Parathyroid adenoma (tissue), 2 donors: ENCODE data around the gene FBXL7.

Experiments
- H2AFZ ChIP-seq: fragments of 300-600 bp; sonication (generic); one replicate; pipeline ENCODE4 v1.7.0; 2017; ENCODE audit warnings: antibody characterized with exemption, mild to moderate bottlenecking
- H3K27ac ChIP-seq: fragments of 300-600 bp; sonication (generic); one replicate; pipeline ENCODE4 v1.7.0; 2017
- H3K27me3 ChIP-seq: fragments of 300-600 bp; sonication (generic); one replicate; pipeline ENCODE4 v1.7.0; 2017; ENCODE audit warnings: low read length; ENCODE audit not compliant: control insufficient read depth, insufficient read depth
- H3K36me3 ChIP-seq: fragments of 300-600 bp; sonication (generic); one replicate; pipeline ENCODE4 v1.7.0; 2017; ENCODE audit warnings: low read length; ENCODE audit not compliant: control insufficient read depth, insufficient read depth
- H3K4me1 ChIP-seq: fragments of 300-600 bp; sonication (generic); one replicate; pipeline ENCODE4 v1.7.0; 2017; ENCODE audit warnings: control low read depth
- H3K4me2 ChIP-seq: fragments of 300-600 bp; sonication (generic); one replicate; pipeline ENCODE4 v1.7.0; 2017; ENCODE audit warnings: low read length
- H3K4me3 ChIP-seq: fragments of 300-600 bp; sonication (generic); one replicate; pipeline ENCODE4 v1.7.0; 2017; ENCODE audit warnings: low read depth, low read length
- H3K79me2 ChIP-seq: fragments of 300-600 bp; sonication (generic); one replicate; pipeline ENCODE4 v1.7.0; 2017; ENCODE audit warnings: control low read depth
- H3K9ac ChIP-seq: fragments of 300-600 bp; sonication (generic); one replicate; pipeline ENCODE4 v1.7.0; 2017; ENCODE audit warnings: mild to moderate bottlenecking
- H3K9me3 ChIP-seq: fragments of 300-600 bp; sonication (generic); one replicate; pipeline ENCODE4 v1.7.0; 2017; ENCODE audit warnings: low read length; ENCODE audit not compliant: control insufficient read depth
- CTCF ChIP-seq: fragments of 300-600 bp; sonication (generic); IDR thresholded peaks from one replicate; pipeline ENCODE4 v1.7.0; 2017; ENCODE audit warnings: antibody characterized with exemption, mild to moderate bottlenecking
- donor health status: primary hyperparathyroidism.

FBXL7 gene

GRCh38 chr5:15597804-15598203 is 97.8 kb downstream of the FBXL7 start:
- no peak for TF ChIP-seq CTCF
- H3K4me3 ChIP-seq: no peak overlapping the region
- H3K27me3 ChIP-seq: no peaks in the 10 kb centered on the region
- H3K36me3 ChIP-seq: no peaks in the 10 kb centered on the region
- H3K9ac ChIP-seq: no peak overlapping the region
- H3K4me2 ChIP-seq: no peak overlapping the region
- H3K9me3 ChIP-seq: no peaks in the 10 kb centered on the region
- H3K27ac ChIP-seq: no peak overlapping the region
- H3K79me2 ChIP-seq: no peaks in the 10 kb centered on the region
- no peak overlapping the region for H2AFZ ChIP-seq
- H3K4me1 ChIP-seq: no peaks in the 10 kb centered on the region

GRCh38 chr5:15598294-15598902 is 98.4 kb downstream of the FBXL7 start:
- Histone ChIP-seq H3K4me3 (no peak overlapping the region), H3K36me3 (no peaks in the 10 kb centered on the region), H3K79me2 (no peaks in the 10 kb centered on the region), H3K27ac (no peak overlapping the region), H3K9ac (no peak overlapping the region), H3K4me2 (no peak overlapping the region), H3K27me3 (no peaks in the 10 kb centered on the region), H2AFZ (no peak overlapping the region), H3K4me1 (no peaks in the 10 kb centered on the region), H3K9me3 (no peaks in the 10 kb centered on the region)
- peak; percentile 35 for TF ChIP-seq CTCF

- Histone ChIP-seq H3K4me1 (no peaks in the 10 kb centered on the region), H2AFZ (no peak overlapping the region), H3K79me2 (no peaks in the 10 kb centered on the region), H3K4me3 (no peak overlapping the region), H3K4me2 (no peak overlapping the region), H3K27me3 (no peaks in the 10 kb centered on the region), H3K9me3 (no peaks in the 10 kb centered on the region), H3K27ac (no peak overlapping the region), H3K9ac (no peak overlapping the region), H3K36me3 (no peaks in the 10 kb centered on the region)
- TF ChIP-seq CTCF: no peak
Observed at GRCh38 chr5:15600035-15600434, 100.1 kb downstream of the FBXL7 start.

GRCh38 chr5:15601274-15601673 is 101.3 kb downstream of the FBXL7 start:
- Histone ChIP-seq H3K4me3 (no peak overlapping the region), H3K79me2 (no peaks in the 10 kb centered on the region), H3K36me3 (no peaks in the 10 kb centered on the region), H3K27me3 (no peaks in the 10 kb centered on the region), H3K9ac (no peak overlapping the region), H3K27ac (no peak overlapping the region), H2AFZ (no peak overlapping the region), H3K9me3 (no peaks in the 10 kb centered on the region), H3K4me2 (no peak overlapping the region), H3K4me1 (no peaks in the 10 kb centered on the region)
- no peak for TF ChIP-seq CTCF

GRCh38 chr5:15601853-15602252 is 101.9 kb downstream of the FBXL7 start:
- no peaks in the 10 kb centered on the region for H3K27me3 ChIP-seq
- H3K4me3 ChIP-seq: no peak overlapping the region
- no peaks in the 10 kb centered on the region for H3K36me3 ChIP-seq
- H3K9ac ChIP-seq: no peak overlapping the region
- TF ChIP-seq CTCF: no peak
- no peak overlapping the region for H3K27ac ChIP-seq
- H3K4me2 ChIP-seq: no peak overlapping the region
- no peaks in the 10 kb centered on the region for H3K9me3 ChIP-seq
- no peaks in the 10 kb centered on the region for H3K79me2 ChIP-seq
- H3K4me1 ChIP-seq: no peaks in the 10 kb centered on the region
- no peak overlapping the region for H2AFZ ChIP-seq
